GM23338 (cell line): ENCODE measurements around the gene TTC17.

Experiments used
- CREB1 ChIP-seq: fragments of 250-450 bp; sonication (Bioruptor Pico); IDR thresholded peaks from 2 replicates; pipeline ENCODE4 v1.5.0; 2020; ENCODE audit warnings: low read depth, mild to moderate bottlenecking, moderate library complexity
- EZH2phosphoT487 ChIP-seq: fragments of 200-600 bp; sonication (generic); IDR thresholded peaks from one replicate; pipeline ENCODE4 v1.8.1; 2018; ENCODE audit warnings: antibody characterized with exemption; ENCODE audit not compliant: unreplicated experiment
- NANOG ChIP-seq: IDR thresholded peaks from 2 replicates; pipeline ENCODE4 v1.6.1; 2016; ENCODE audit warnings: antibody characterized with exemption, borderline replicate concordance
- POLR2AphosphoS5 ChIP-seq: IDR thresholded peaks from 2 replicates; pipeline ENCODE4 v1.6.1; 2016; ENCODE audit warnings: antibody characterized with exemption, low read depth
- ZNF114 ChIP-seq: fragments of 250-450 bp; sonication (Bioruptor Pico); IDR thresholded peaks from 2 replicates; pipeline ENCODE4 v1.5.0; 2020; ENCODE audit warnings: mild to moderate bottlenecking, moderate library complexity
- TF ChIP-seq, protein P1 (sequence below), 2 experiments: fragments of 200-600 bp in 1 of 2; sonication (generic) in 1 of 2; conservative IDR thresholded peaks; 2 replicates each; pipeline versions ENCODE4 v1.5.1 to v1.6.1; 2016 to 2017; ENCODE audit warnings: antibody characterized with exemption in 2 of 2, low read depth in 2 of 2, mild to moderate bottlenecking in 2 of 2, moderate library complexity in 1 of 2

DNA sequence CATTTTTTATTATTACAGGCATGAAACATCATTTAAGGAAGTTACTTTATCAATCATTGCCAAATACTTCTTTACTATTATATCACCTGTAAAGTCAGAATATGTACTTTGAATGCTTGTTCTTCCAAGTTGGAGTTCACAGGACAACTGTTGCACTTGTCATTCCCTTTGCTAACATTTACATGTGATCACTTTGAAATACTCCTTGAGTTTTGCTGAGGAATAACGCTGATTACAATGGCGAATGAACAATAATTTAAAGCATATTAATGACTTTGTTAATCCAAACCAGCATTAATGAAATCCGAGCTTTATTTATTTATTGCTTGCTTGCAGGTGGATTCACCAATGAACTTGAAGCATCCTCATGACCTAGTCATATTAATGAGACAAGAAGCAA lies 20.2 kb downstream of the TTC17 start:
- TF ChIP-seq, protein P1, sequence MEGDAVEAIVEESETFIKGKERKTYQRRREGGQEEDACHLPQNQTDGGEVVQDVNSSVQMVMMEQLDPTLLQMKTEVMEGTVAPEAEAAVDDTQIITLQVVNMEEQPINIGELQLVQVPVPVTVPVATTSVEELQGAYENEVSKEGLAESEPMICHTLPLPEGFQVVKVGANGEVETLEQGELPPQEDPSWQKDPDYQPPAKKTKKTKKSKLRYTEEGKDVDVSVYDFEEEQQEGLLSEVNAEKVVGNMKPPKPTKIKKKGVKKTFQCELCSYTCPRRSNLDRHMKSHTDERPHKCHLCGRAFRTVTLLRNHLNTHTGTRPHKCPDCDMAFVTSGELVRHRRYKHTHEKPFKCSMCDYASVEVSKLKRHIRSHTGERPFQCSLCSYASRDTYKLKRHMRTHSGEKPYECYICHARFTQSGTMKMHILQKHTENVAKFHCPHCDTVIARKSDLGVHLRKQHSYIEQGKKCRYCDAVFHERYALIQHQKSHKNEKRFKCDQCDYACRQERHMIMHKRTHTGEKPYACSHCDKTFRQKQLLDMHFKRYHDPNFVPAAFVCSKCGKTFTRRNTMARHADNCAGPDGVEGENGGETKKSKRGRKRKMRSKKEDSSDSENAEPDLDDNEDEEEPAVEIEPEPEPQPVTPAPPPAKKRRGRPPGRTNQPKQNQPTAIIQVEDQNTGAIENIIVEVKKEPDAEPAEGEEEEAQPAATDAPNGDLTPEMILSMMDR (conservative IDR thresholded peaks at IDR 0.05; ENCODE audit: low read depth in 2 of 2): no peak
- TF ChIP-seq POLR2AphosphoS5: no peak
- no peak for TF ChIP-seq ZNF114 (CRISPR knock-in tag)
- no peak for TF ChIP-seq EZH2phosphoT487
- TF ChIP-seq CREB1 (CRISPR knock-in tag): no peak
- TF ChIP-seq NANOG: no peak
